Activated naive CD4-positive, alpha-beta T cell treated with Interleukin-2 at 50 U/mL for 16 hours (primary cell): ENCODE data around the gene DVL2.
A peak's percentile ranks its signal among the peaks of the same experiment; 100 is the strongest.

ENCODE experiments used
- DNase-seq: peaks from one replicate; pipeline ENCODE4 v3.0.0-alpha.2; 2020

Gene DVL2

GRCh38 chr17:7234083-7234951 is at the start of gene DVL2:
TSS of gene DVL2 (minus strand) at chr17:7234517. CDS start at chr17:7234262, 255 bp downstream.
- DNase-seq = peak; percentile 94

GRCh38 chr17:7283471-7284216 is 49.3 kb upstream of the DVL2 start:
- no peak for DNase-seq

GRCh38 chr17:7282752-7283321 is 48.5 kb upstream of the DVL2 start:
- DNase-seq = no peak

GRCh38 chr17:7281953-7282751 is 47.8 kb upstream of the DVL2 start:
- no peak for DNase-seq

GRCh38 chr17:7281074-7281952 is 47.0 kb upstream of the DVL2 start, which contains the start of gene SLC2A4:
TSS of gene SLC2A4 (plus strand) at chr17:7281718. CDS start at chr17:7281935, 217 bp downstream.
- DNase-seq = peak; percentile 87

GRCh38 chr17:7280519-7281073 is 46.3 kb upstream of the DVL2 start:
- peak; percentile 88 for DNase-seq

- no peak for DNase-seq
These were observed 45.1 kb upstream of the DVL2 start for GRCh38 chr17:7279448-7279847.

- no peak for DNase-seq
These were observed 32.5 kb upstream of the DVL2 start for GRCh38 chr17:7266784-7267183.

- DNase-seq = no peak
These were observed 29.4 kb upstream of the DVL2 start for GRCh38 chr17:7263801-7264078.

GRCh38 chr17:7262935-7263800 is 28.9 kb upstream of the DVL2 start:
- peak; percentile 21 for DNase-seq

GRCh38 chr17:7262192-7262934 is 28.0 kb upstream of the DVL2 start, which contains the start of gene CLDN7:
TSS of gene CLDN7 (minus strand) at chr17:7262478. CDS start at chr17:7262043, 435 bp downstream.
- no peak for DNase-seq

GRCh38 chr17:7261379-7262191 is 27.3 kb upstream of the DVL2 start:
- DNase-seq = peak; percentile 16

GRCh38 chr17:7260651-7261378 is 26.5 kb upstream of the DVL2 start:
- DNase-seq = peak; percentile 33

GRCh38 chr17:7260151-7260550 is 25.8 kb upstream of the DVL2 start:
- DNase-seq = no peak

GRCh38 chr17:7259555-7259889 is 25.2 kb upstream of the DVL2 start:
- DNase-seq = no peak

- no peak for DNase-seq
These were observed 24.6 kb upstream of the DVL2 start for GRCh38 chr17:7258731-7259554.

- no peak for DNase-seq
These were observed 22.6 kb upstream of the DVL2 start for GRCh38 chr17:7256766-7257456.
